HG02943 (cell line): ENCODE data around the gene EMC6.

Experiments
- ATAC-seq: cut with Tn5 transposase; IDR thresholded peaks from one replicate; pipeline ENCODE4 v1.9.1; 2021; ENCODE audit warnings: mild to moderate bottlenecking, low read depth, moderate library complexity; ENCODE audit not compliant: unreplicated experiment

Gene EMC6

DNA sequence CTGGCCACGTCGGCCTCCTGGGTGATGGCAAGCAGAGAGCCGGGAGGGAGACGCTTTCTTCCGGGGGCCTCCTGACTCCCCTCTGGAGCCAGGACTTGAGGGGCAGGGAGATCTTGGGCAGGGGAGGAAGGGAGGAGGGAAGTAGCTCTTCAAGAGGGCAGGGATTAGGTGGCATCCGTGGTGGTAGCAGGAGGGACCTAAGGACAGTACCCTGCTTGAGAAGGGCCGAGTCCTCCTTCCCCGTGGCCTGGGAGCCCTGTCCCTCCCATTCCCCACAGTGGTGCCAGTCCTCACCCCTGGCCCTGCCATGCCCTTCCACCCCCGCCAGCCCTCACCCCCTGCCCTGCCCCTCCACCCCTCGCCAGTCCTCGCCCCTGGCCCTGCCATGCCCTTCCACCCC, 12.8 kb upstream of the EMC6 start:
- no peak for ATAC-seq

DNA sequence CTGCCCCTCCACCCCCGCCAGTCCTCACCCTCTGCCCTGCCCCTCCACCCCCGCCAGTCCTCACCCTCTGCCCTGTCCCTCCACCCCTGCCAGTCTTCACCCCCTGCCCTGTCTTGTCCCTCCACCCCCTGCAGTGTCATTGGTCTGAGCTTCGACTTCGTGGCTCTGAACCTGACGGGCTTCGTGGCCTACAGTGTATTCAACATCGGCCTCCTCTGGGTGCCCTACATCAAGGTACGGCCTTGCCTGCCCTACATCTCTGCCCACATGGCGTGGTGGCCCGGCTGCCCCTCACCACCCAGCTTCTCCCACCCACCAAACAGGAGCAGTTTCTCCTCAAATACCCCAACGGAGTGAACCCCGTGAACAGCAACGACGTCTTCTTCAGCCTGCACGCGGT, 12.3 kb upstream of the EMC6 start:
- no peak for ATAC-seq

- no peak for ATAC-seq
Observed at GRCh38 chr17:3656755-3657587, 11.6 kb upstream of the EMC6 start.

- ATAC-seq: no peak
Observed at GRCh38 chr17:3657588-3657869, 11.1 kb upstream of the EMC6 start.

GRCh38 chr17:3657874-3658783, 10.5 kb upstream of the EMC6 start:
- no peak for ATAC-seq

DNA sequence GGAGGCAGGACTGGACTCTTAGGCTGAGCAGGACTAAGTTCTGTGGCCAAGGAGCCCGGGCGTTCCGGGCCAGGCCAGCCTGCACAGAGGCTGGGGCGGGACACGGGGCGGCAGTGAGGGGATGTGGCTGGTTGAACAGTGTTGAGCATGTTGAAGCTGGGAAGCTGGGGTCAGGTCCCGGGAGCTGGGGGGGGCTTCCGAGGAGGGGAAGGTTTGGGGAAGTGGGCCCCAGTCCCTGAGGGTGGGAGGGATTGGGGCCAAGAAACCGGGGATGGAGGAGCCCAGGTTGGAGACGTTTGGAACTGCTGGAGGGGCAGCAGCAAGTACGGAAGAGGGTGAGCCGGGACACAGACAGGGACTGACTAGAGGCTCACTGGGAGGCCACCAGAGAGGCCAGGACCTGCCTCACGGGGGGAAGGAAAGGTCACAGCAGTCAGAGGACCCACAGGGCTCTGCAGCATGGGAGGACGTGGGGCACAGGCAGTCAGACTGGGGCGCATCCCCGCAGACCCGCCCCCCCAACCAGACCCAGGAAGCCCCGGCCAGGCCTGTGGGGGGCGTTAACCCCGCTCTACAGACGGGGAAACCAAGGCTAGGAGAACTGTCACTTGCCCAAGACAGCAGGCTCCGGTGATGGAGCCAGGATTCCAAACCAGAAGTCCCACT, 9.7 kb upstream of the EMC6 start:
- ATAC-seq: no peak

- ATAC-seq: no peak
Observed at GRCh38 chr17:3659541-3660111, 9.0 kb upstream of the EMC6 start.

DNA sequence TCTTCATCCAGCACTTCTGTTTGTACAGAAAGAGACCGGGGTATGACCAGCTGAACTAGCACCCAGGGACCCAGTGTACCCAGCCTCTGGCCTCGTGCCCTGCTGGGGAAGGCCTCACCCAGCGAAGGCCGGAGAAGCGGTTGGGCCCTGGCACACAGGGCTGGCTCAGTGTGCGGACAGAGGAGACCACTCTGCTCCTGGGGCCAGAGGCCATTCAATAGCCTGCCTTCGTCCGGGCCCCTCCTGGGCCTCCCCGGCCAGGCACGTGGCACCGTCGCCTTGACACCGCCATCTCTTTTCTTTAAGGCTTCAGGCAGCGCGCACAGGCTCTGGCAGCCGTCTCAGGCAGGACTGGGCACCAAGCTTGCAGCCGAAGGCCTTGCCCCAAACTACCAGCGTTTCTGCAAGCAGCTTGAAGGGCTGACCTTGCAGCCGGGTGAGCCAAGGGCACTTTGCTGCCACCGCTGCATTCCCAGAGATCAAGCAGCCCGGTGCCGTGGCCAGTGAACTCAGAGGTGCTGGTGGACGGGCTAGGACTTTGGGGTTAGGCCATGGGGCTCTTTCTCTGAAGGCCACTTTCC, 8.2 kb upstream of the EMC6 start:
- ATAC-seq: no peak

GRCh38 chr17:3663102-3664011, 5.3 kb upstream of the EMC6 start:
- no peak for ATAC-seq

DNA sequence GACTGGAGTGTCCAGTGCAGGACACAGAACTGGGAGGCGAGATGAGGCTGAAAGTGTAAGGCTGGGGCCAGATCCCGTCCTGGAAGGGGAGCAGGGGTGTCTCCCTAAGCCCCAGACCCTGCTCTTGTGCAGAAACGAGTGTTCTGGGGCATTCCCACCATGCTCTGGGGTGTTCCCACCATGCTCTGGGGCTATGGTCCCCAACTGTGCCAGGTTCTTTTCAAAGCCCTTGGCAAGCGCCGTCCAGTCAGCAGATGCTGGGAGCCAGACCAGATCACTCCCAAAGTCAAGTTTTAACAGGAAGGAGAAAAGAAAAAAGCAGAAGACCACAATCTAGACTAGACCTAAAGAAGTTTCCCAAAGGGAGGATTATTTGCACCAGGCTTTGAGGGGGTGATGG, 2.8 kb upstream of the EMC6 start:
- ATAC-seq: no peak

- no peak for ATAC-seq
Observed at GRCh38 chr17:3666516-3666915, 2.1 kb upstream of the EMC6 start.

GRCh38 chr17:3667366-3668278, 990 bp upstream of the EMC6 start:
- no peak for ATAC-seq

DNA sequence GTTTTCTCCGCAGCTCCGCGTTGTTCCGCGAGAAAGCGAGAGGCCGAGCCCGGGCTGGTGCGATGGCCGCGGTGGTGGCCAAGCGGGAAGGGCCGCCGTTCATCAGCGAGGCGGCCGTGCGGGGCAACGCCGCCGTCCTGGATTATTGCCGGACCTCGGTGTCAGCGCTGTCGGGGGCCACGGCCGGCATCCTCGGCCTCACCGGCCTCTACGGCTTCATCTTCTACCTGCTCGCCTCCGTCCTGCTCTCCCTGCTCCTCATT, 404 bp downstream of the EMC6 start:
- ATAC-seq: no peak

DNA sequence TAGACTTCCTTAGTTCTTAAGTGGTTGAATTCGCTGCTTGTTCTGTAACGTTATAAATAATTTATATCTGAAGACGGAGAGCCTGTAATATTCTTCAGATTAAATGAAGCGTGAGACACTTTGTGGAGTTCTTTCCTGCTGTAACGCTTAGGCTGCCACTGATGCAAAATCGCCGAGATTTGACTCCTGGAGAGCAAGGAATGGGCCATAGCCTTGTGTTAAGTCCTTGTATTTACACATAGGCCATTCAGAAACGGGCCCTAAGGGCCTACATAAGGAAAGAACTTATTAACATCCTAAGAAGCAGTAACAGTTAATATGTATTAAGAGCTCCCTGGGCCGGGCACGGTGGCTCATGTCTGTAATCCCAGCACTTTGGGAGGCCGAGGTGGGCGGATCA, 936 bp downstream of the EMC6 start:
- no peak for ATAC-seq

DNA sequence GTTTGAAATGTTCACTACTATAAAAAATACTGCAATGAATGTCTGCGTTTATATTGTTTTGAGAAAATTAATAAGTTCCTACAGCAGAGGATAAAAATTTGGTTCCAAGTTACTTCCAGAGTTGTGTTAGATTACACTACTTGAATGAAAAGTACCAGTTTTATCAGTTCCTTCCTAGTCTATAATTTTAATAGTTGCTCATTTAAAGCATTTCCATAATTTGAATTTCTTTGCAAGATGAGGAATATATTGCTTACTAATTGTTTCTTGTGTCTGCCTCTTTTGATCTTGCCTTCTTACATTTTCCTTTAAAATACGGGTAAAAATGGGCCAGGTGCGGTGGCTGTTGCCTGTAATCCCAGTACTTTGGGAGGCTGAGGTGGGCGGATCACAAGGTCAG, 4.0 kb downstream of the EMC6 start:
- no peak for ATAC-seq

DNA sequence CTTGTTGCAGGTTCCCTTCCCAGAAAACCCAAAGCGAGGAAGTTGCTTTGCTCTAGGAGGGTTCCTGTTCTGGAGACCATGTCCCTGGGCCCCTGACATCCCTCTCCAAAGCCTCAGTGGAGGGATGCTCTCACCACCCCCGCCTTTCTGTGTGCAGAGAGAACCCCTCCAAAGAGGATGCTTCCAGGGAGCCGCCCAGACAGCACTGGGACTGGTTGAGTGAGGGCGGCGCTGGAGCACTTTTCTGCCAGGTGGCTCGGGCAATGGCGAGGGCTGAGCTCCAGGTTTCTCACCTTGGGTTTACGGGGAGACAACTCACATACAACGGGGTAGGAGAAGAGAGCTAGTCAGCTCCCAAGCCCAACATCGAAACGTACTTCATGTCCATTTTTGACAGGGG, 7.3 kb downstream of the EMC6 start:
- ATAC-seq: no peak

GRCh38 chr17:3678095-3678820, 9.6 kb downstream of the EMC6 start:
- ATAC-seq: no peak

DNA sequence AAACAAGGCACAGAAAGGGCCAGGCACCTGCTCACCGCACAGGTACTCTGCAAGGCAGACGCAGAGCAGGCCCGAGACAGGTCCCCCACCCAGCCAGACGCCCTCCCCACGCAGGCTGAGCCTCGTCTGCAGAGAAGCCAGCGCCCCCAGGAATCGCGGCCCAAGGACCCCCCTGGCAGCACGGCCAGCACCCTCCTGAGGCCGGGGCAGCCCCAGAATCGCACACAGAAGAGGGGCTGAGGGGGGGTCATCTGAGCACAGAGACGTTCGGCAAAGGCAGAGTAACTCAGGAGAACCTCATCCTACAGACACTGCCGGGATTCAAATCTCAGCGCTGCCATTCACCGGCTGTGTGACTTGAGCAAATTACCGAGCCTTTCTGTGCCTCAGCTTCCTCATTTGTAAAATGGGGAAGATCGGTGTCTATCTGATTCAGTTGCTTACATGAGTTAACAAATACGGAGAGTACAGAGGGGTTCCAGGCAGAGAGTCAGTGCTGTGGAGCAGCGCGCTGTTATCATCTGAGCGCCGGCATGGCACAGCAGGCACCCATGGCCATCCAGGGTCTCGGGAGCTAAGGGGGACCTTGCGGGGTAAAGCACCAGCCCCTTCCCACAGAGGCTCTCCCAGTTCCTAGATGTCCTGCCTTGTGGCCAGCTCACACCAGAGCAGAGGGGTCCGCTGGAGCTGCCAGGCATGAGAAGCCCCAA, 10.4 kb downstream of the EMC6 start:
- ATAC-seq: no peak
